ENCODE measurements around the gene GIPC2. TPM values are rescaled to one million over a fixed set of nuclear protein-coding genes. Genes with fewer than 3 reads are reported as not detected.

The GIPC2 gene
- total RNA-seq, 6 donors from 2014 or later = 0.33 to 4.1 (median 1.8) TPM

DNA sequence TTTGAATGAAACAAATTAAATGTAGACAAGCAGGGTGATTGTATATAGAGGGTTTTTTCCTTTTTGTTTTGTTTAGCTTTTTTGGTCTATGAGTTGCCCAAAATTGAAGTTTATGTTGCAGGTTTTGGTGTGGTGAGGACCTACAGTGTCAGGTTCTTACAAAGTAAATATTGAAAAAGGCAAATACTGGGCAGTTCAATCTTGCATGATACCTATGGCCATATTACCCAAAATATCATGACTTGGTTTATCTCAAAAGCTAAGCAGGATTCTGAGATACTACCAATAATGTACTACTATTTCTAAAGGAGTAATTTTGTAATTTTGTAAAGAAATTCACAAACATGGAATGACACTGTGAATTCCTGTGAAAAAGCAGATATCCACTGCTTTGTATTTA, 39.2 kb upstream of the GIPC2 start:
- Histone ChIP-seq H3K36me3 (no peaks in the 10 kb centered on the region), H3K9me3 (no peaks in the 10 kb centered on the region), H3K27me3 (no peaks in the 10 kb centered on the region), H3K4me1 (peaks cover 4 to 15% (median 8%) of the 10 kb centered on the region in 4 donors), H3K27ac (peak overlapping the region in 3 of 4 donors; percentile 83 to 87 (median 85)), H3K4me3 (peak overlapping the region; percentile 2 to 59 (median 50))
- ATAC-seq (ENCODE audit: low FRiP score in 2 of 2) (no peak), DNase-seq (no peak)
- TF ChIP-seq, protein P1, sequence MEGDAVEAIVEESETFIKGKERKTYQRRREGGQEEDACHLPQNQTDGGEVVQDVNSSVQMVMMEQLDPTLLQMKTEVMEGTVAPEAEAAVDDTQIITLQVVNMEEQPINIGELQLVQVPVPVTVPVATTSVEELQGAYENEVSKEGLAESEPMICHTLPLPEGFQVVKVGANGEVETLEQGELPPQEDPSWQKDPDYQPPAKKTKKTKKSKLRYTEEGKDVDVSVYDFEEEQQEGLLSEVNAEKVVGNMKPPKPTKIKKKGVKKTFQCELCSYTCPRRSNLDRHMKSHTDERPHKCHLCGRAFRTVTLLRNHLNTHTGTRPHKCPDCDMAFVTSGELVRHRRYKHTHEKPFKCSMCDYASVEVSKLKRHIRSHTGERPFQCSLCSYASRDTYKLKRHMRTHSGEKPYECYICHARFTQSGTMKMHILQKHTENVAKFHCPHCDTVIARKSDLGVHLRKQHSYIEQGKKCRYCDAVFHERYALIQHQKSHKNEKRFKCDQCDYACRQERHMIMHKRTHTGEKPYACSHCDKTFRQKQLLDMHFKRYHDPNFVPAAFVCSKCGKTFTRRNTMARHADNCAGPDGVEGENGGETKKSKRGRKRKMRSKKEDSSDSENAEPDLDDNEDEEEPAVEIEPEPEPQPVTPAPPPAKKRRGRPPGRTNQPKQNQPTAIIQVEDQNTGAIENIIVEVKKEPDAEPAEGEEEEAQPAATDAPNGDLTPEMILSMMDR (IDR thresholded peaks at IDR 0.05) = no peak
- TF ChIP-seq POLR2A (IDR thresholded peaks at IDR 0.05) (no peak), EP300 (IDR thresholded peaks at IDR 0.05) (no peak), POLR2AphosphoS5 (IDR thresholded peaks at IDR 0.05) (no peak)

DNA sequence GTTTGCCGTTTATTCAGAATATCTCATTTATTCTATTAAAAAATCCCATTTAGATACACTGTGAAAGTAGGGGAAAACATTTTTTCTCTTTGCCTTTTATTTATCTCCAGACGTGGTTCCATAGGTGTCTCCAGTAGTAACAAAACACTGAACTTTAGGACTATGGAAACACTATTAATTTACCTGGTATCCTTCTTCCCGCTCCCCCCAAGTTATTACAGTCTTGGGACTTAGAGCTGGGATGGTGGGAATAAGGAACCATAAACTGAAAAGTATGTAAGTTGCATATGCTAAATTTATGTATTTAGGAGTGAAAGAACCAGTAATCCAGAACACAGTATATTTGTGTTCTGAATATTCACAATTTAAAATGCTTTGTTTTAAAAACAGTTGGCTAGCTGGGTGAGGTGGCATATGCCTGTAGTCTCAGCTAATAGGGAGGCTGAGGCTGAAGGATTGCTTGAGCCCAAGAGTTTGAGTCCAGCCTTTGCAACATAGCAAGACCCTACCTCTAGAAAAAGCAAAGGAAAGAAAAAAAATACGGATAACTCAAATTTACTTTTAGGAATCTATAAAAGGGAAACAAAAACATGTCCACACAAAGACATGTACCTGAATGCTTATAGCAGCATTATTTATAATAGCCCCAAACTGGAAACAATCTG, 38.0 kb upstream of the GIPC2 start:
- Histone ChIP-seq H3K27me3 (no peaks in the 10 kb centered on the region), H3K4me3 (peak overlapping the region in 2 of 4 donors; percentile 56 to 59), H3K36me3 (peaks cover 0 to under 1% (median 0%) of the 10 kb centered on the region in 4 donors), H3K27ac (no peak overlapping the region), H3K9me3 (no peaks in the 10 kb centered on the region), H3K4me1 (peaks cover 4 to 12% (median 8%) of the 10 kb centered on the region in 4 donors)
- TF ChIP-seq POLR2AphosphoS5 (IDR thresholded peaks at IDR 0.05) (no peak), POLR2A (IDR thresholded peaks at IDR 0.05) (no peak), EP300 (IDR thresholded peaks at IDR 0.05) (no peak)
- DNase-seq (no peak), ATAC-seq (ENCODE audit: low FRiP score in 2 of 2) (no peak)
- 86 to 88% methylated on average over 4 of the region's 4 CpGs for WGBS, 2 donors

DNA sequence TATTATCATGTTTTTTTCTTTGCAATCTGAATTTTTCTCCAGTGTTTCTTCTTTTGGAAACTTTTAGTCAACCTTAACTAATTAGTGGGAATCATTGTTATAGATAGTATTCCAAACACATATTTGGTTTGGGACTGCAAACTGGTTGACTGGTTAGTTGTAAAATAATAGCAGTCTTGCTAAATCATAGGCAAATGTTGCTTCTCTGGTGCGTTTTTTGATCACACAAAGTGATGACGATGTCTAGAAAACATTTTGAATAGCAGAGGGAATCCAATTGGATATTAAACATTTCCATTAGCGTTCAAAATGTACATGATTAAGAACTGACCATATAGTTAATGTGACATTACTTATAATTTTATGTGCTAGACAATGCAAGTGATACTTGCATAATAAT, 36.5 kb upstream of the GIPC2 start:
- ATAC-seq (ENCODE audit: low FRiP score in 2 of 2) (no peak), DNase-seq (no peak)
- Histone ChIP-seq H3K27me3 (no peaks in the 10 kb centered on the region), H3K36me3 (peaks cover 0 to 13% (median 0%) of the 10 kb centered on the region in 4 donors), H3K4me1 (peaks cover 0 to 5% (median 1%) of the 10 kb centered on the region in 4 donors), H3K4me3 (peak overlapping the region in 1 of 4 donors; percentile 56), H3K9me3 (no peaks in the 10 kb centered on the region), H3K27ac (no peak overlapping the region)
- WGBS, 2 donors = 89 to 90% methylated on average over 3 of the region's 3 CpGs
- TF ChIP-seq POLR2A (IDR thresholded peaks at IDR 0.05) = no peak
- TF ChIP-seq EP300 (IDR thresholded peaks at IDR 0.05) = no peak
- TF ChIP-seq, protein P1 (IDR thresholded peaks at IDR 0.05) = no peak
- TF ChIP-seq POLR2AphosphoS5 (IDR thresholded peaks at IDR 0.05) = no peak

DNA sequence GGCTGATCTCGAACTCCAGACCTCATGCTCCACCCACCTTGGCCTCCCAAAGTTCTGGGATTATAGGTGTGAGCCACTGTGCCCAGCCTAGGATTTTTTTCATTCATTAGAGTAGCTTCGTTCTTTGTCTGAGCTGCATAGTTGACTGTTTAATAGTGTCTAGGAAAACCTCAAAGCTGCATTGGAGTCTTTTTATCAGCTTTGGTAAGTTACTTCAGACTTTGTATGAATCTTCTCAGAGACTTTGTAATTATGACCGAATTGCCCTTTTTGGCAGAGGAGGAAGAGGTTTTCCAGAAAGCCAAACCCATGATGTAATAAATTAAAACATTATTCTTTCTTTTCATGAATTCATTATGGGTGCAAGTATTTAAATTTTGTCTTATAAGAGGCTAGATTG, 35.9 kb upstream of the GIPC2 start:
- 87 to 90% methylated on average over 3 of the region's 3 CpGs for WGBS, 2 donors
- H3K4me3 ChIP-seq = peak overlapping the region in 1 of 4 donors; percentile 56
- TF ChIP-seq, protein P1 (IDR thresholded peaks at IDR 0.05) = no peak
- TF ChIP-seq POLR2A (IDR thresholded peaks at IDR 0.05) (no peak), EP300 (IDR thresholded peaks at IDR 0.05) (no peak), POLR2AphosphoS5 (IDR thresholded peaks at IDR 0.05) (no peak)
- H3K9me3 ChIP-seq = no peaks in the 10 kb centered on the region
- no peak overlapping the region for H3K27ac ChIP-seq
- H3K4me1 ChIP-seq = peaks cover 0 to 5% (median 1%) of the 10 kb centered on the region in 4 donors
- peaks cover 0 to 18% (median 0%) of the 10 kb centered on the region in 4 donors for H3K36me3 ChIP-seq
- ATAC-seq (ENCODE audit: low FRiP score in 2 of 2) (peak in 1 of 2 donors; percentile 66), DNase-seq (no peak)
- no peaks in the 10 kb centered on the region for H3K27me3 ChIP-seq

DNA sequence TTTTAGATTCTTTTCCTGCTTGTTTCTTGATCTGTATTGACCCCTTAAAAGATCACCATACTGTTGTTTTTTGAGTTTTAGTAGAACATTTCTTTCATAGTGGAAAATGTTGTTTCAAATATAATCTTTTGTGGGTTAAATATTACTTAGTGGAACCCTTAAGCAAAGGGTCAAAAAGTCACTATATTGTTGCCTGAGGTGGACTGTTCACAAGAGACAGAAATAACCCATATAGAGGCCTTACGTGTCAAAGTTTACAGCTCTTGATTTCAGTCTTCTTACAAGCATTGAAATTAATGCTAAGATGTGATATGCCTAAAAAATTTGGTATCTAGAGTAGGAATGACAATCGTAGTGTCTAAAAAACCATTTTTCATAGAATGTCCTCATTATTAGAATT, 34.7 kb upstream of the GIPC2 start:
- Histone ChIP-seq H3K9me3 (no peaks in the 10 kb centered on the region), H3K4me1 (peaks cover 0 to 5% (median 1%) of the 10 kb centered on the region in 4 donors), H3K27me3 (no peaks in the 10 kb centered on the region), H3K36me3 (peaks cover 0 to 26% (median 0%) of the 10 kb centered on the region in 4 donors), H3K4me3 (no peak overlapping the region), H3K27ac (no peak overlapping the region)
- ATAC-seq (ENCODE audit: low FRiP score in 2 of 2) (no peak), DNase-seq (no peak)
- WGBS, 2 donors = 89 to 98% methylated on average over 2 of the region's 2 CpGs
- TF ChIP-seq POLR2A (IDR thresholded peaks at IDR 0.05) (no peak), EP300 (IDR thresholded peaks at IDR 0.05) (no peak), POLR2AphosphoS5 (IDR thresholded peaks at IDR 0.05) (no peak)
- TF ChIP-seq, protein P1 (IDR thresholded peaks at IDR 0.05) = no peak
